Measurements from ENCODE around the gene STXBP1.

Gene STXBP1

GRCh38 chr9:127567730-127568617, 44.1 kb upstream of the STXBP1 start:
- Histone ChIP-seq H3K36me3 (peaks cover 0 to 48% (median 20%) of the 10 kb centered on the region in 11 experiments; a peak in 14 of 22 replicates), H3K4me2 (peak overlapping the region; percentile 89 to 100 (median 99)), H3K4me1 (peaks cover 37 to 82% (median 75%) of the 10 kb centered on the region in 10 experiments), H3K27me3 (no peaks in the 10 kb centered on the region; a peak in 1 of 22 replicates), H3K9ac (peak overlapping the region; percentile 79 to 94 (median 86)), H3K9me3 (replicated peaks in 1 of 11) (no peaks in the 10 kb centered on the region), H4K20me1 (peaks cover 5 to 37% (median 26%) of the 10 kb centered on the region in 11 experiments; a peak in 18 of 22 replicates), H3K27ac (peak overlapping the region; percentile 68 to 82 (median 76)), H3K4me3 (peak overlapping the region; percentile 80 to 99 (median 93))
- TF ChIP-seq Cebpa-rat (IDR thresholded peaks at IDR 0.05), result no peak

GRCh38 chr9:127568618-127568970, 43.5 kb upstream of the STXBP1 start:
- Histone ChIP-seq H3K9ac (peak overlapping the region; percentile 79 to 94 (median 86)), H3K36me3 (peaks cover 0 to 42% (median 15%) of the 10 kb centered on the region in 11 experiments; a peak in 14 of 22 replicates), H3K27ac (peak overlapping the region; percentile 68 to 82 (median 76)), H3K9me3 (replicated peaks in 1 of 11) (no peaks in the 10 kb centered on the region), H3K4me1 (peaks cover 34 to 82% (median 75%) of the 10 kb centered on the region in 10 experiments), H3K27me3 (no peaks in the 10 kb centered on the region; a peak in 1 of 22 replicates), H3K4me2 (peak overlapping the region; percentile 89 to 100 (median 99)), H3K4me3 (peak overlapping the region; percentile 80 to 99 (median 93)), H4K20me1 (peaks cover 5 to 33% (median 21%) of the 10 kb centered on the region in 11 experiments; a peak in 18 of 22 replicates)
- TF ChIP-seq Cebpa-rat (IDR thresholded peaks at IDR 0.05), result no peak

GRCh38 chr9:127568971-127569885, 42.8 kb upstream of the STXBP1 start:
- TF ChIP-seq Cebpa-rat (IDR thresholded peaks at IDR 0.05), result peak in 5 of 11 experiments; percentile 49 to 70 (median 66); a peak in 7 of 22 replicates
- H3K4me2 ChIP-seq, result peak overlapping the region; percentile 93 to 100 (median 99)
- H3K27me3 ChIP-seq, result no peaks in the 10 kb centered on the region; a peak in 1 of 22 replicates
- H3K4me1 ChIP-seq, result peaks cover 36 to 82% (median 75%) of the 10 kb centered on the region in 10 experiments
- H3K9ac ChIP-seq, result peak overlapping the region; percentile 86 to 94 (median 92)
- H3K36me3 ChIP-seq, result peaks cover 0 to 36% (median 9%) of the 10 kb centered on the region in 11 experiments; a peak in 12 of 22 replicates
- H3K9me3 ChIP-seq (replicated peaks in 1 of 11), result no peaks in the 10 kb centered on the region
- peak overlapping the region; percentile 80 to 99 (median 93) for H3K4me3 ChIP-seq
- H3K27ac ChIP-seq, result peak overlapping the region; percentile 68 to 96 (median 91)
- peaks cover 5 to 33% (median 21%) of the 10 kb centered on the region in 11 experiments; a peak in 18 of 22 replicates for H4K20me1 ChIP-seq

GRCh38 chr9:127569886-127570401, 42.1 kb upstream of the STXBP1 start:
- no peak for TF ChIP-seq Cebpa-rat (IDR thresholded peaks at IDR 0.05)
- Histone ChIP-seq H3K9ac (peak overlapping the region; percentile 81 to 94 (median 92)), H3K4me2 (peak overlapping the region; percentile 82 to 99 (median 92)), H3K4me3 (peak overlapping the region; percentile 52 to 99 (median 70)), H3K27ac (peak overlapping the region; percentile 63 to 96 (median 91)), H3K36me3 (peaks cover 0 to 29% (median 7%) of the 10 kb centered on the region in 11 experiments; a peak in 12 of 22 replicates), H3K4me1 (peaks cover 43 to 82% (median 75%) of the 10 kb centered on the region in 10 experiments), H4K20me1 (peaks cover 5 to 31% (median 19%) of the 10 kb centered on the region in 11 experiments; a peak in 18 of 22 replicates), H3K9me3 (replicated peaks in 1 of 11) (no peaks in the 10 kb centered on the region), H3K27me3 (no peaks in the 10 kb centered on the region; a peak in 1 of 22 replicates)

GRCh38 chr9:127570533-127571111, 41.5 kb upstream of the STXBP1 start:
- peak overlapping the region; percentile 82 to 99 (median 92) for H3K4me2 ChIP-seq
- H4K20me1 ChIP-seq, result peaks cover 5 to 24% (median 18%) of the 10 kb centered on the region in 11 experiments; a peak in 18 of 22 replicates
- no peaks in the 10 kb centered on the region; a peak in 1 of 22 replicates for H3K27me3 ChIP-seq
- peaks cover 0 to 22% (median under 1%) of the 10 kb centered on the region in 11 experiments; a peak in 9 of 22 replicates for H3K36me3 ChIP-seq
- H3K9ac ChIP-seq, result peak overlapping the region in 7 of 11 experiments; percentile 0 to 93 (median 90); a peak in 9 of 22 replicates
- no peak overlapping the region for H3K4me3 ChIP-seq
- H3K4me1 ChIP-seq, result peaks cover 50 to 82% (median 75%) of the 10 kb centered on the region in 10 experiments
- H3K27ac ChIP-seq, result peak overlapping the region in 9 of 11 experiments; percentile 14 to 96 (median 91); a peak in 18 of 22 replicates
- H3K9me3 ChIP-seq (replicated peaks in 1 of 11), result no peaks in the 10 kb centered on the region
- TF ChIP-seq Cebpa-rat (IDR thresholded peaks at IDR 0.05), result no peak

GRCh38 chr9:127571971-127572370, 40.1 kb upstream of the STXBP1 start:
- H4K20me1 ChIP-seq, result peaks cover 0 to 13% (median 6%) of the 10 kb centered on the region in 11 experiments; a peak in 10 of 22 replicates
- peaks cover 53 to 82% (median 77%) of the 10 kb centered on the region in 10 experiments for H3K4me1 ChIP-seq
- peaks cover 0 to 13% (median 0%) of the 10 kb centered on the region in 11 experiments; a peak in 3 of 22 replicates for H3K36me3 ChIP-seq
- no peak overlapping the region for H3K27ac ChIP-seq
- H3K27me3 ChIP-seq, result no peaks in the 10 kb centered on the region; a peak in 1 of 22 replicates
- no peak overlapping the region for H3K4me3 ChIP-seq
- no peak for TF ChIP-seq Cebpa-rat (IDR thresholded peaks at IDR 0.05)
- H3K4me2 ChIP-seq, result peak overlapping the region in 4 of 11 experiments; percentile 92 to 99 (median 95); a peak in 7 of 22 replicates
- H3K9me3 ChIP-seq (replicated peaks in 1 of 11), result no peaks in the 10 kb centered on the region
- H3K9ac ChIP-seq, result no peak overlapping the region

GRCh38 chr9:127572961-127573721, 38.9 kb upstream of the STXBP1 start:
- Histone ChIP-seq H4K20me1 (peaks cover 0 to 1% (median 0%) of the 10 kb centered on the region in 11 experiments; a peak in 3 of 22 replicates), H3K9me3 (replicated peaks in 1 of 11) (no peaks in the 10 kb centered on the region), H3K27ac (peak overlapping the region in 10 of 11 experiments; percentile 57 to 88 (median 78); a peak in 18 of 22 replicates), H3K9ac (peak overlapping the region in 7 of 11 experiments; percentile 3 to 73 (median 64); a peak in 11 of 22 replicates), H3K4me1 (peaks cover 42 to 90% (median 82%) of the 10 kb centered on the region in 10 experiments), H3K4me2 (peak overlapping the region in 9 of 11 experiments; percentile 77 to 99 (median 95); a peak in 18 of 22 replicates), H3K27me3 (no peaks in the 10 kb centered on the region; a peak in 1 of 22 replicates), H3K36me3 (peaks cover 0 to 3% (median 0%) of the 10 kb centered on the region in 11 experiments; a peak in 1 of 22 replicates), H3K4me3 (peak overlapping the region in 1 of 10 experiments; percentile 50; a peak in 2 of 20 replicates)
- TF ChIP-seq Cebpa-rat (IDR thresholded peaks at IDR 0.05), result no peak
